GM19372 (cell line): Measurements from ENCODE around the gene OGDH.
A peak's percentile ranks its signal among the peaks of the same experiment; 100 is the strongest.
"Not testable (repeated sequence)": the region's sequence is repeated elsewhere in the genome, so short reads cannot be mapped to it uniquely, and the experiment has no call there.

Experiments used
- ATAC-seq: cut with Tn5 transposase; IDR thresholded peaks from one replicate; pipeline ENCODE4 v1.9.1; 2021; ENCODE audit warnings: mild to moderate bottlenecking, low read depth, moderate library complexity; ENCODE audit not compliant: unreplicated experiment

The OGDH gene

DNA sequence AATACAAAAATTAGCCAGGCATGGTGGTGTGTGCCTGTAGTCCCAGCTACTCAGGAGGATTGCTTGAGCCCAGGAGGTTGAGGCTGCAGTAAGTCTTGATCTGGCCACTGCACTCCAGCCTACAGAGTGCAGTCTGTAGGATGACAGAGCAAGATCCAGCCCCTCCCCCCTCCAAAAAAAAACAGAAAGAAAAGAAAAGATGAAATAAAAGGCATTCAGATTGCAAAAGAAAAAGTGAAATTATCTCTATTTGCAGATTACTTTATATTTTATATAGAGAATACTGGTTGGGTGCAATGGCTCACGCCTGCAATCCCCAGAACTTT is 121.5 kb downstream of the OGDH start:
- no peak for ATAC-seq

DNA sequence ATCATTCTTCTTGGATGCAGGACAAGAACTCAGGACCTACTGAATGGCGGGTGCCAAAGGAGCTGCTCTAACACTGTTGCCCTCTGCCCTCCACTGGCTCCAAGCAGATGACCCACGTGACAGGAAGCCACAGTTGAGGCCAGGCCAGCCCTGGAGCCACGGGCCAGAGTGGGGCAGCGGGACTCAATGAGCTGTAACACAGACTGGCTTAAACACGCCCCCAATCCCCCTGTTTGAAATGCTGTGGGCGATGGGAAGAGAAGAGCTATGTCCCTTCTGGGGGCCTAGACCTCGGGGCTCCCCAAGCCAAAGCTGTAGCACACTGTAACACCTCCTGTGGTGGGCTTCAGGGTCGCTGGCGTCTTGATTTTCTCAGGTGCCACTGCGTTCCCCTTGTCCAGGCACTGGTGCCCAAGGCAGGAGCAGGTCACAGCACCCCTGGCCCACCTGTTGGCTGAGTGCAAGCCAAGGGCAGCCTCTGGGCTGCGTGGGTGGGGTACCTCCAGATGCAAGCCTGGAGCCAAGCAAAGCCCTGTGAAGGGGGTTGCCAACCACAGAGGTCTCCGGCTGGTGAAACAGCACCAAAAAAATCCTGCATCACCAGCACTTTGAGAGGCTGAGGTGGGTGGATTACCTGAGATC is 123.6 kb downstream of the OGDH start:
- ATAC-seq: no peak

DNA sequence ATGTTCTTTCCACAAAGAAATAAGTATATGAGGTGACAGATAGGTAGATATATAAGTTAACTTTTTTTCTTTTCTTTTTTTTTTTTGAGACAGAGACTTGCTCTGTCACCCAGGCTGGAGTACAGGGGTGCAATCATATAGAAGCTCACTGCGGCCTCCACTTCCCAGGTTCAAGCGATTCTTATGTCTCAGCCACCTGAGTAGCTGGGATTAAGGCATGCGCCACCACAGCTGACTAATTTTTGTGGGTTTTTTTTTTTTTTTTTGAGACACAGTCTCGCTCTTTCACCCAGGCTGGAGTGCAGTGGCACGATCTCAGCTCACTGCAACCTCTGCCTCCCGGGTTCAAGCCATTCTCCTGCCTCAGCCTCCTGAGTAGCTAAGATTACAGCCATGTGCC is 126.5 kb downstream of the OGDH start:
- not testable (repeated sequence) for ATAC-seq

DNA sequence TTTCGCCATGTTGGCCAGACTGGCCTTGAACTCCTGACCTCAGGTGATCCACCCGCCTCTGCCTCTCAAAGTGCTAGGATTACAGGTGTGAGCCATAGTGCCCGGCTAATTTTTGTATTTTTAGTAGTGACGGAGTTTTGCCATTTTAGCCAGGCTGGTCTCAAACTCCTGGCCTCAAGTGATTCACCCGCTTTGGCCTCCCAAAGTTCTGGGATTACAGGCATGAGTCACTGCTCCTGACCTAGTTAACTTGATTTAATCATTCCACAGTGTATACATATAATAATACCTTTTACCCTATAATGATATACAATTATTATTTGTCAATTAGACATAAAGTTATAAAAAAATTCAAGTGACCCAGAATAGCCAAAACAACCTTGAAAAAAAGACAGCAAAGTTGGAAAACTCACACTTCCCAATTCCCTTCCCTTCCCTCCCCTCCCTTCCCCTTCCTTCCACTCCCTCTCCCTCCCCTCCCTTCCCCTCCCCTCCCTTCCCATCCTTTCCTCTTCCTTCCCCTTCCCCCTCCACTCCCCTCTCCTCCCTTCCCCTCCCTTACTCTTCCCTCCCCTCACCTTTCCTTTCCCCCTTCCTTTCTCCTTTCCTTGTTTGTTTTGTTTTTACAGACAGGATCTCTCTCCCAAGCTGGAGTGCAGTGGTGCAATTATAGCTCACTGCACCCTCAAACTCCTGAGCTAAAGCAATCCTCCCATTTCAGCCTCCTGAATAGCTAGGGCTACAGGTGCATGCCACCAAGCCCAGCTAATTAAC is 127.5 kb downstream of the OGDH start:
- no peak for ATAC-seq

DNA sequence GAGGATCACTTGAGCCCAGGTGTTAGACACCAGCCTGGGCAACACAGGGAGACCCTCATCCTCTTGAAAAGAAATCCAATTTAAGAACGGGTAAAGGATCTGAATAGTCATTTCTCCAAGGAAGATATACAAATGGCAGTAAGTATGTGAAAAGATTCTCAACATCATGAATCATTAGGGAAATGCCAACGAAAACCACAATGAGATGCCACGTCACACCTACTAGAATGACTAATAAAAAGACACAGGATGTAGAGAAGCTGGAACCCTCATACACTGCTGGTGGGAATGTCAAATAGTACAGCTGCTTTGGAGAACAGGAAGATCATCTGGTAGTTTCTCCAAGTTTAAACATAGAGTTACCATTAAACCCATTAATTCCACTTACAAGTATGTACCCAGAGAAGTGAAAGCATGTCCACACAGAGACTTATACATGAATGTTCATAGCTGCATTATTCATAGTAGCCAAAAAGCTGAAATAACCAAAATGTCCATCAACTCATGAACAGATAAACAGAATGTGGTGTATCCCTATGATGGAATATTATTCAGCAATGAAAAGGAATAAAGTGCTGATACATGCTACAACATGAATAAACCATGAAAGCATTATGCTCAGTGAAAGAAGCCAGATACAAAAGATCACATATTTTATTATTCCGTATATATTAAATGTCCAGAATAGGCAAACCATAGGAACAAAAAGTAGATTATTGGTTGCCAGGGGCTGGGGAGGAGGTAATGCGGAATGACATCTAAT is 129.2 kb downstream of the OGDH start:
- ATAC-seq: no peak

DNA sequence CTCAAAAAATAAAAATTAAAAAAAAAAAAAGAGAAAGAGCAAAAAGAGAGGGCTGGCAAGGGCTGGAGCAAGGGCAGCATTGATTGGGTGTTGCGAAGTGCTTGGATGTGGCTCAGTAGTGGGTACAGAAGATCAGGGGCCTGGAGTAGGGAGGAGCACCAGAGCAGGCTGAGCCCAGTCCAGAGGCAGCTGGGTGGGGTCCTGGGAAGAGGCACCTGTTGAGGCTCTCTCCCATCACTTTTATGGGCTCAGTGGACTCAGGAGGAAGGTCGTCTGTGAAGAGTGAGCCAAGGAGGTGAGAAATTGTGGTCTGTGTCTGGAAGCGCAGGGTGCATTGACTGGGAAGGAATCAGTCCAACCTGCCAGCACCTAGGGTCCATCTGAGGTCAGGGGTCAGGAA is 130.5 kb downstream of the OGDH start:
- ATAC-seq: no peak

DNA sequence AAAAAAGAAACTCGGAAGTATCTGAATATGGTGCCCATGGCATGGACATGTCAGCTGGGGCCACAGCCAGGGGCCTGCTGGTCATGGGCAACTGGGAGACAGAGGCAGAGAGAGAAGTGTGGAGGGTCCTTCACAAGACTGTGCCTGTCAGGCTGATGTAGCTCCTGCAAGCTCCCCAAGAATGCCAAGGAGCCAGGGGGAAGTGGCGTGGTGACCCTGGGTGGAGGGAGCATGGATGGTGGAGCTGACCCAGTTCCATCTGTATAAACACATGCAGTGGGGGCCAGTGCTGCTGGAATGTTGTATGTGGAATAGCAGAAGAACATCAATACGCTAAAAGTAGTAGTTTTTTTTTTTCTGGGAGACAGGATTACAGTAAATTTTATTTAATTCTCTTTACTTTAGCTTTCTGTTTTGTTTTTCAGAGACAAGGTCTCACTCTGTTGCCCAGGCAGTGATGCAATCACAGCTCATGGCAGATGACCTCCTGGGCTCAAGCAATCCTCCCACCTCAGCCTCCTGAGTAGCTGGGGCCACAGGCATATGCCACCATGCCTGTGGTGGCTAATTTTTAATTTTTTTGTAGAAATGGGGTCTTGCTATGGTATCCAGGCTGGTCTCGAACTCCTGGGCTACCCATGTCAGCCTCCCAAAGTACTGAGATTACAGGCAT is 131.8 kb downstream of the OGDH start:
- ATAC-seq: no peak

DNA sequence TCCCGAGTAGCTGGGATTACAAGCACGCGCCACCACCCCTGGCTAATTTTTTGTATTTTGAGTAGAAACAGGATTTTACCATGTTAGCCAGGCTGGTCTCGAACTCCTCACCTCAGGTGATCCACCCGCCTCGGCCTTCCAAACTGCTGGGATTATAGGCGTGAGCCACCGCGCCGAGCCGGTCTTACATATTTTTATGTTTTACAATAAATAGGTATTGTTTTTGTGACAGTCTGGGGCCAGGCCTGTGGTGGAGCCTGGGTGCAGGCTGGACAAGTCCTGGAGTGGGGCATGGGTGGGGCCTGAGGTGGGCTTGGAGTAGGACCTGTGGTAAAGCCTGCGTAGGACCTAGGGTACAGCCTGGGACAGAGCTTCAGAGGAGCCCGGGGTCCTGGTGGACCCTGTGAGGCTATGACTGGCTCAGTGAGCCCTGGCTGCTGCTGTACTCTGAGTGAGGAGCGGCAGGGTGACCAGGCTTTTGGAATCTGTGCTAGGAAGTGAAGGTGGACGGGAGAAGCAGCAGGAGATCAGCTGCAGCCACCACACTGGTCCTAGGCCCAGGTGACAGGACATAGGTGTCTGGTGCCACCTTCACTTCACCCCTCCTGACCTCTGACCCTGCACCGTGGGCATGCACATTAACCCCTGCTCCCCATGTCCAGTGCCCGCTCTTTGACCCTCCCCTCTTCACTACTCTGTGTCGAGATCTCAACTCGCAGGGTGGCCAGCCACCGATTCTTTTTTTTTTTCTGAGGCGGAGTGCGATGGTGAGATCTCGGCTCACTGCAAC is 132.6 kb downstream of the OGDH start:
- ATAC-seq: no peak

DNA sequence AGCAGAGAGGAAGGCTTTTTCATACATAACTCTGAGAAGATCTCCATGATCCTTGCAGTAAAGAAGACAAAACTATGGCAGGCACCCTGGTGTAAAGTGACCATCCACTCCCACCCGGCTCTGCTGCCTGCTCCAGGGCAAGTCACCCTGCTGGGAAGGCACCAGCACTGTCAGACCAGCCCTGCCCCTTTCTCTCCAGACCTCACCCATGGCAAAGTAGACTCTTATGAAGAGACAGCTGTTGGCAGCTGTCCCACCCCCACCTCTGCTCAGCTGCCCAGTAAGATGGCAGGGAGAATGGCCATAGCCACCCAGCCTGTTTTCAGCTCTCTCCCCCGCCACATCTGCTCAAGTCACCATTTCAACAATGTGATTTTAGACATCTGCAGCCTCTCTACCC is 133.6 kb downstream of the OGDH start:
- ATAC-seq: no peak

DNA sequence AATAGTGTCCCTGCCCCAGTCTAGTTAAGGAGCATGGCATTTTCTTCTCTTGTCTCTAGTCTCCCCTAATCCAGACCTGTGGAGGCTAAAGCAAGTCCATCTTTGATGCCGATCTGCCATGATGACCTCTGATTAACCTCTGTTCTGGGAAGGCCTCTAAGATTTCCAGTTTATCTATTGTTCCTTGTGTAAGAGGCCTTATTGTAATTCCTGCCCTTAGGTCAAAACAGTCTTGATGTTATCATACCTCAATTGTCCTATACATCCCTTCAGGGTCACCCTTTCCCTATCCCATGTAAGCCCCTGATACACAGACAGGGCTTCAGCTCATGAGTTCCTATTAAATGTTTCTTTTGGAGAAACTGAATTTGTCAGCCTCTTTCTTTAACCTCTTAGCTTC is 137.3 kb downstream of the OGDH start:
- no peak for ATAC-seq

DNA sequence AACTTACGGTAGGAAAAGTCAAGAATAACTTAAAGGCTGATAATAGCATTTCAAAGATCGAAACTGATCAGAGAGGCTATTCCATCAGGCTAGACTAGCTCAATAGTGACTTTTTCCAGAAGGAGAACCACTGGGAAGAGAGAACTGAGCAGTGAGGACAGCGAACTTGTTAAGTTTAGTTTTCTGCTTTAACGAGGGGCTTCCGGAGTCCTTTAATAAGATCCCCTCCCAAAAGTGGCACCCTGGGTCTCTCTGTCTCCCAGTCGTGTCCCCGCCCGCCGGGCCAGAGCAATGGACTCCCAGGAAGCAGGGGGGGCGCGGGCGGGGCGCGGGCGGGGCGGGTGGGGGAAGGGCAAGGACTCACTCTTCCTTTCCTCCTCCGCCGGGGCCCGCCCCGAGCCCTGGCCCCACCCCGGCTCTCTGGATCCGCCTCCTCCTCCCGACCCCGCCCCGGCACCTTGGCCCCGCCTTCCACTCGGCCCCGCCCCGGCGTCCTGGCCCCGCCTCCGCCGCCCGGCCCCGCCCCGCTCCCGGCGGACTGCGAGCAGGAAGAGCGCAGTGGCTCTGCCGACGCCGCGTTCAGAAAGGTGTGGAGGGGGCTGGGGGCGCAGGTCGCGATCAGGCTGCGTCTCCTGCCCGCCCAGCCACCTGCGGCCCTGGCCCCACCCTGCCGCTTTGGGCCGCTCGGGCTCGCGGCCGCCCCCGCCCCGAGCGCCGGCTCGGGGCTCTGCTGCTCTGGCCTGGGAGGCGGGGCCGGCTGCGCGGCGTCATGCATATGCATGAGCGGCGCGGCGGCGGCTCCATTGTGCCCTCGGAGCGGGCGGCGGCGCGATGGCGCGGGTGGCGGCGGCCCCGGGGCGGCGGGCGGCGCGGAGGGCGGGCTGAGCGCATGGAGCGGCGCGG is 141.9 kb downstream of the OGDH start, which contains the start of gene ZMIZ2:
TSS of gene ZMIZ2 (plus strand) at position 803 of the 903 bp plus-strand sequence. CDS start 7,403 bp downstream, outside the sequence.
- peak; percentile 68 for ATAC-seq

DNA sequence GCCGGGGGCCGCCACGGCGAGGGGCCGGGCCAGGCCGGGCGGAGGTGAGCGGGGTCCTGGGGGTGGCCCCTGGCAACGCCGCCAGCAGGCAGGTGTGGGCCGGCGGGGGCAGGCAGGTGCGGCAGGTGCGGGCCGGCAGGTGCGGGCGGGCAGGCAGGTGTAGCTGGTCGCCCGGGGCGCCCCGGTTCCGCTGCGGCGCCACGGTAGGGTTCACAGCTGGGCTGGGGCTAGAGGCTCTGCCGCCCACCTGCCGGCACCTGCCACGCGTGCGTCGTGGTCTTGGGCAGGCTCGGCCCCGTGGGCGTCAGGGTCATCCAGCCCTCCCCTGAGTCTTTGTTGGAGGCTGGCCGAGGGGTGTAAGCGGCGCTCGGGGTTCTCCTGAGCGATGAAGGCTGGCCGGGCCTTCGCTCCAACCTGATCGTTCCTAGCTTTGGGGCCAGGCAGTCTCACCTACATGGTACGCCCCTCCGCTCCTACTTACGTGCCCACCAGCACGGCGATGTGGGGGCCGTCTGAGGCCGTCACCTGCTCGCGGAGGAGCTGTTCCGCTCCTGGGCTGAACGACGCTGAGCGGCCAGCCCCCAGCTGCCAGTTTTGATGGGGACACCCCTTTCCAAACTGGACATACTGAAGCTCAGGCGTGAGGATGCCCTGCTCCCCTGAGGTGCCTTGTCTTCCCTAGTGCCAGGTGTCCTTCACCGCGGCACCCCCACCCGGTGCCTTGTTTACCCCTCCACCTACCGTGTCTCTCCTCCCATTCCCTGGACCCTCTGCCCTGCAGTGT is 142.7 kb downstream of the OGDH start:
- ATAC-seq: peak; percentile 22

DNA sequence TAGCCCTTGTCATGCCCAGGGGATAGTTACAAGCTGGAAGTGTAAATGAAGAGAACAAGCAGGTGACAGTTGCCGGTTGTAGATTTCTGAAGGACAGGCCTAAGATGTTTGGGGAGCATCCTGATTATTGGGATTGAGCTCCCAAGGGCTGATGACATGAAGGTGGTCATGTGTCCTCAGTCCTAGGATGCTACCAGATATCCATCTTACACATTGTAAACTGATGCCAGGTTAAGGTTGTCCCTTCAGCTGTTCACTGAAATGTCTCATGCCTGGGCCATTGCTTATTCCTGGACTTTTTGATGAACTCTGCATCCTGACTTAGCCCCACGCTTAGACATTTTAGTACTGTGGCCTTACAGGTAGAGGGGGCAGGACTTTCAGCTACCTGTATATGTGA is 143.6 kb downstream of the OGDH start:
- no peak for ATAC-seq

DNA sequence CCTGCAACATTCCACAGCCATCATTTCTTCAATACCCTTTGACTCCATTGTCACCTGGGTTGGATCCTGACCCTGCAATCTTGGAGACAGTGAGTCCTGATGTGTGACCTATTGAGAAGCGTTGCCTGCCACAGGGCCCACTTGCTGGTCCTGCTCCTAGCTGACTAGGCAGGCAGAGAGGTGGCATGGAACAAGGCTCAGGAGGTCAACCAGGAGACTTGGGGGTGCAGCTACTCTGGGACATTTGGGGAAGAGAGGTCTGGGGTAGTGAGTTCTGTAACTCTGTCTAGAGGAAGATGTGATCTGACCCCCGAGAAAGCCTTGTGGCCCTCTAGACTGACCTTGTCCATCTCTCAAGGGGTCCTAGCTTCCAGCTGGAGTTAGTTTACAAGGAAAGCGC is 144.0 kb downstream of the OGDH start:
- no peak for ATAC-seq

DNA sequence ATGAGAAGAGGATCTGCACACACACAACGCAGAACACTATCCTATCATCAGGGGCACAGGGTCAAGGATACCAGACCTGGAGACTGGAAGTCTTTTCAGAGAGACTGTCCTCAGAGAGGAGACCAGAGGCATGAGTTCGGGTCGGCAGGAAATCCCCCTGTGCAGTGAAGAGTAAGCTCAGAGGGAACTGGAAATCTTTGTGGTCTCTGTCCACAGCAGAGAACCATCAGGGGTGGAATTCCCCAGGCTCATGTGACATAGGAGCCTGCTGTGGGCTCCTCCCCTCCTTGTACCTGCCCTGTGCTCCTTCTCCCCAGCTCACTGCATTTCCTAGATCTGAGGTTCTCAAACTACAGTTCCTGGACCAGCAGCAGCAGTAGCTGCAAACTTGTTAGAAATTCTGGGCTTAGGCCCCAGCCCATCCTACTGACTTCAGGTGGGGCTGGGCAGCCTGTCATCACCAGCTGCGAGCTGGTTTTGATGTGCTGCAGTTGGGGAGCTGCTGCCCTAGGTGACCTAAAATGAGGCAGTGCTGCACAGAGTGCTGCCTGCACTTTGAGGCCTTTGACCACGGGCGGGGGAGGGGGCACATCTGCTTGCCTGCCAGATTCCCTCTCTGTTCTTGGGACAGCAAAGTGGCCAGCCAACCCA is 144.6 kb downstream of the OGDH start:
- peak; percentile 41 for ATAC-seq

DNA sequence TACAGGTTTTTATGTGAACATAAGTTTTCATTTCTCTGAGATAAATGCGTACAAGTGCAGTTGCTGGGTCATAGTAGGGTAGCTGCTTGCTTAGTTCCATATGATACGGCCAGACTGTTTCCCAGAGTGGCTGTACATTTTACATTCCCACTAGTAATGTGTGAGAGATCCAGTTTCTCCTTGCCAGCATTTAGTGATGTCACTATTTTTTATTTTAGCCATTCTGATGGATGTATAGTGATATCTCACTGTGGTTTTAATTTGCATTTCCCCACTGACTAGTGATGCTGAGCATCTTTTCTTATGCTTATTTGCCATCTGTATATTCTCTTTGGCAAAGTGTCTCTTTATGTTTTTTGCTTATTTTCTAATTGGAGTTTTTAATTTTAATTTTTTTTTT is 146.4 kb downstream of the OGDH start:
- ATAC-seq: no peak

DNA sequence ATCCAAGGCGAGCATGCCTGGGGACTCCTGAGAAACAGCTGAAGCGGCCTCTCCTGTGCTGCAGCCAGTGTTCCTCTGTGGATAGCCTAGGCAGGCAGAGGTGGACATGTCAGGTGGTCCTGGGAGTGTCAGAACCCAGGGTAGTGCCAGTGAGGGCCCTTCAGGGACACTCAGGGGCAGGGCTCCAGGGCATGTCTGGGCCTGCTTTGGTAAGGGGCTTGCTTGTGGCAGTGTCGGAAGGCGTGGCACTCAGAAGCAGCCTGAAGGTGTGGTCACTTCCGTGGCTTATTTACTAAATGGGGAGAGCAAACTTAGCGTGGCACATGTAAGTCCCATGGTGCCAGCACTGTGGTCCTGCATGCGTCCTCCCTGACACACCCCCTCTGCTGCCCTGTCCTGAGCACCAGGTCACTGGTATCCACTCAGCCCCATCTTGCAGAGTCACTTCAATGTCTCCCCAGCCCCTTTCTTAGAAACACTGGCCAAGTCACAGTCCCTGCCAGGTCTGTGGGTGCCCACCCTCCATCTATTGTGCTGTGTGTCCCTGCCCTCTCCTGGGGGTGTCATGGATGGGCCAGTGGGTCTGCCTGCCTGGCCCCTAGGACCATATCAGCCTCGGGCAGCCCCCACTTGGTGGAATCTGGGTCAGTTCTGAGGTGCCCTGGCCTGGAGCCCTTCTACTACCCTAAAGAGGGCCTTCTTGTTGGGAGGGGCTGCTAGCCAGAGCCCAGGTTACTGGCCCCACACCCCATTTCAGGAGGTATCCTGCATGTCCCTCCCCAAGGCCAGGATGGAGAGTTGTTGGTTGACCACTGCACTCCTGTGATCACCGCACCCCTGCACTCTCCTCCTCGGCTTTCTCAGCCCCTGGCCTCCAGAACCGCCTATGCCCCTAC is 148.6 kb downstream of the OGDH start:
- ATAC-seq: no peak
